Measurements from ENCODE around the gene RBM12.
"Not testable (repeated sequence)": the region's sequence is repeated elsewhere in the genome, so short reads cannot be mapped to it uniquely, and the experiment has no call there.

The RBM12 gene

GRCh38 chr20:35664466-35665206, at the start of gene RBM12, which contains the start of gene CPNE1:
Gene RBM12, minus strand, starts transcription at chr20:35664900. Its CDS starts 9,578 bp downstream, at chr20:35655322.
Gene CPNE1, minus strand, starts transcription at chr20:35664900. Its CDS starts 31,977 bp downstream, at chr20:35632923.
- peak; percentile 86 to 88 (median 87) for DNase-seq

GRCh38 chr20:35714127-35714526, 49.4 kb upstream of the RBM12 start:
- DNase-seq: no peak

GRCh38 chr20:35713120-35713519, 48.4 kb upstream of the RBM12 start:
- DNase-seq: not testable (repeated sequence)

- DNase-seq: no peak
Observed at GRCh38 chr20:35711588-35712209, 47.0 kb upstream of the RBM12 start.

GRCh38 chr20:35710884-35711587, 46.3 kb upstream of the RBM12 start:
- DNase-seq: no peak

- no peak for DNase-seq
Observed at GRCh38 chr20:35710039-35710438, 45.3 kb upstream of the RBM12 start.

GRCh38 chr20:35709259-35709658, 44.6 kb upstream of the RBM12 start:
- DNase-seq: no peak

GRCh38 chr20:35708502-35708901, 43.8 kb upstream of the RBM12 start:
- no peak for DNase-seq

- not testable (repeated sequence) for DNase-seq
Observed at GRCh38 chr20:35706591-35707529, 42.2 kb upstream of the RBM12 start.

- DNase-seq: not testable (repeated sequence)
Observed at GRCh38 chr20:35705894-35706293, 41.2 kb upstream of the RBM12 start.

- no peak for DNase-seq
Observed at GRCh38 chr20:35704514-35705261, 40.0 kb upstream of the RBM12 start.

- DNase-seq: no peak
Observed at GRCh38 chr20:35702824-35703695, 38.4 kb upstream of the RBM12 start.

- DNase-seq: no peak
Observed at GRCh38 chr20:35702051-35702823, 37.5 kb upstream of the RBM12 start.

GRCh38 chr20:35700625-35701148, 36.0 kb upstream of the RBM12 start:
- DNase-seq: no peak

GRCh38 chr20:35699957-35700624, 35.4 kb upstream of the RBM12 start:
- no peak for DNase-seq

- peak; percentile 69 to 78 (median 74) for DNase-seq
Observed at GRCh38 chr20:35699127-35699956, 34.6 kb upstream of the RBM12 start, which contains the start of the genes NFS1 and ROMO1. Gene NFS1, minus strand, starts transcription at chr20:35699352. Its CDS starts 64 bp downstream, at chr20:35699288. Gene ROMO1, plus strand, starts transcription at chr20:35699405. Its CDS starts 228 bp downstream, at chr20:35699633.

GRCh38 chr20:35698298-35699126, 33.8 kb upstream of the RBM12 start:
- peak in 1 of 4 experiments; percentile 28 for DNase-seq
